Endothelial cell of umbilical vein (primary cell): Measurements from ENCODE around the gene MICALL2. TPM values are rescaled to one million over a fixed set of nuclear protein-coding genes. Genes with fewer than 3 reads are reported as not detected.

ENCODE experiments used
- BruUV-seq: library from RNA; stranded (reverse); fragments of 400-500 nt; replicated peaks from 2 replicates; lab custom pipeline; 2021; lab: Mats Ljungman, UMichigan
- CTCF ChIA-PET: fragments of 300-600, 350-600 bp; sonication (Branson Sonifier 250); formaldehyde crosslinking; loops from one replicate; lab custom pipeline; 2021; ENCODE audit warnings: antibody characterized with exemption, inconsistent platforms; lab: Charles Lee
- POLR2A ChIA-PET: fragments of 300-600, 350-600 bp; sonication (Branson Sonifier 250); formaldehyde crosslinking; loops from one replicate; lab custom pipeline; 2021; ENCODE audit warnings: antibody characterized with exemption, inconsistent platforms; lab: Charles Lee
- DNase-seq: peaks from one replicate; pipeline ENCODE4 v3.0.0-alpha.2; 2011; ENCODE audit warnings: low read depth, low spot score
- FAIRE-seq: peaks from 2 replicates; lab custom pipeline; 2011; peaks lifted over from hg19 to GRCh38; lab: Jason Lieb, UNC
- H2AFZ ChIP-seq: 2 replicates; pipeline ENCODE4 v1.6.0; 2012; ENCODE audit warnings: low read depth, low read length, control low read depth, inconsistent platforms
- H3K27ac ChIP-seq: 2 replicates; pipeline ENCODE4 v1.5.1; 2011; ENCODE audit warnings: low read depth, mild to moderate bottlenecking, control low read depth, low read length, moderate library complexity; ENCODE audit not compliant: insufficient read depth
- H3K27me3 ChIP-seq, 2 experiments: 2 replicates each; pipeline versions ENCODE4 v1.6.0 to v1.6.1; 2011; ENCODE audit warnings: low read length in 2 of 2, mixed read lengths in 1 of 2; ENCODE audit not compliant: control insufficient read depth in 2 of 2, insufficient read depth in 2 of 2
- H3K36me3 ChIP-seq, 2 experiments: 2 replicates in 1 of 2; 3 replicates in 1 of 2; pipeline ENCODE4 v1.5.1; 2011; ENCODE audit warnings: low read length in 2 of 2, mild to moderate bottlenecking in 1 of 2, moderate library complexity in 1 of 2; ENCODE audit not compliant: control insufficient read depth in 2 of 2, insufficient read depth in 2 of 2; ENCODE audit errors: extremely low read depth in 1 of 2
- H3K4me1 ChIP-seq: 3 replicates; pipeline ENCODE4 v1.5.1; 2011; ENCODE audit warnings: mild to moderate bottlenecking, low read length; ENCODE audit not compliant: control insufficient read depth, insufficient read depth; ENCODE audit errors: extremely low read depth
- H3K4me2 ChIP-seq: 2 replicates; pipeline ENCODE4 v1.6.1; 2011; ENCODE audit warnings: low read length, control low read depth, mixed read lengths; ENCODE audit not compliant: insufficient read depth
- H3K4me3 ChIP-seq, 3 experiments: fragments of 200-600 bp in 1 of 3; sonication (generic), shearing (Covaris generic) in 1 of 3; replicated peaks in 1 of 3; 2 replicates each; pipeline ENCODE4 v1.5.1; 2011 to 2016; ENCODE audit warnings: control low read depth in 3 of 3, low read length in 3 of 3, mild to moderate bottlenecking in 2 of 3, inconsistent platforms in 1 of 3, low read depth in 1 of 3, moderate library complexity in 1 of 3; ENCODE audit not compliant: insufficient read depth in 1 of 3
- H3K79me2 ChIP-seq: 2 replicates; pipeline ENCODE4 v1.6.0; 2012; ENCODE audit warnings: low read length, inconsistent platforms; ENCODE audit not compliant: control insufficient read depth, insufficient read depth
- H3K9ac ChIP-seq: replicated peaks from 2 replicates; pipeline ENCODE3; 2011; ENCODE audit warnings: low read length, control low read depth; ENCODE audit not compliant: insufficient read depth; ENCODE audit errors: extremely low read depth
- H3K9me1 ChIP-seq: replicated peaks from 3 replicates; pipeline ENCODE4 v1.6.0; 2011; ENCODE audit warnings: mild to moderate bottlenecking, low read length; ENCODE audit not compliant: control insufficient read depth, insufficient read depth; ENCODE audit errors: extremely low read depth
- H3K9me3 ChIP-seq: replicated peaks from 2 replicates; pipeline ENCODE4 v1.5.1; 2012; ENCODE audit warnings: low read length, inconsistent platforms; ENCODE audit not compliant: control insufficient read depth, insufficient read depth
- H4K20me1 ChIP-seq: replicated peaks from 2 replicates; pipeline ENCODE3; 2011; ENCODE audit warnings: mild to moderate bottlenecking, low read length; ENCODE audit not compliant: control insufficient read depth, insufficient read depth; ENCODE audit errors: extremely low read depth
- CTCF ChIP-seq, 2 donors: IDR thresholded peaks; 1 replicate in 1 of 2; 2 replicates in 1 of 2; pipeline ENCODE4 v1.5.1; 2011; ENCODE audit warnings: low read length in 2 of 2, mild to moderate bottlenecking in 2 of 2, moderate library complexity in 2 of 2, control low read depth in 1 of 2, inconsistent platforms in 1 of 2, low read depth in 1 of 2; ENCODE audit not compliant: insufficient read depth in 1 of 2; ENCODE audit errors: extremely low read depth in 1 of 2
- FOS ChIP-seq: IDR thresholded peaks from 2 replicates; pipeline ENCODE4 v1.6.1; 2011; ENCODE audit warnings: mild to moderate bottlenecking, low read length, moderate library complexity, borderline replicate concordance; ENCODE audit not compliant: insufficient read depth
- POLR2AphosphoS5 ChIP-seq: IDR thresholded peaks from 2 replicates; pipeline ENCODE4 v1.6.1; 2012; ENCODE audit warnings: low read depth, mild to moderate bottlenecking, control low read depth, low read length, moderate library complexity; ENCODE audit not compliant: insufficient read depth
- dilution Hi-C: fragments of 300-500 bp; cut with MboI; formaldehyde crosslinking; loops from one replicate; pipeline ENCODE4 v1.15.0; 2019; ENCODE audit warnings: low sequenced_read_pairs; ENCODE audit not compliant: extremely low pct_ligation_motif_present
- intact Hi-C: fragments of 100-400 bp; cut with micrococcal nuclease; formaldehyde crosslinking; loops from one replicate; pipeline ENCODE4 v1.10.0; 2022
- polyA plus RNA-seq, 4 experiments: library from polyadenylated mRNA; depleted of rRNA in 3 of 4; stranded (reverse) in 3 of 4; unstranded in 1 of 4; fragments of >200 nt; gene quantifications; 2 replicates each; pipeline versions ENCODE4 v1.2.1 to v1.2.3, GENCODE V29; 2011 to 2012; ENCODE audit warnings: missing spikeins in 1 of 4
- total RNA-seq: library from RNA; stranded (reverse); gene quantifications from 2 replicates; pipeline ENCODE4 v1.2.3, GENCODE V29; 2021
- TF ChIP-seq, protein P1 (sequence below): IDR thresholded peaks from 2 replicates; pipeline ENCODE4 v1.6.1; 2011; ENCODE audit not compliant: insufficient read depth, insufficient read length

The MICALL2 gene
- total and polyA plus RNA-seq, 2 donors (not counting 3 experiments of a cell fraction or from before 2014, with no cell fraction given) = 29.8 to 46.3 TPM

GRCh38 chr7:1415389-1415990 lies 43.8 kb downstream of the MICALL2 start:
- Histone ChIP-seq H3K9me1 (no peaks in the 10 kb centered on the region), H3K4me2 (no peak overlapping the region), H3K79me2 (no peaks in the 10 kb centered on the region), H3K4me3 (no peak overlapping the region), H3K9me3 (no peaks in the 10 kb centered on the region), H3K9ac (no peak overlapping the region), H2AFZ (no peak overlapping the region), H3K27me3 (no peaks in the 10 kb centered on the region), H3K4me1 (no peaks in the 10 kb centered on the region), H3K27ac (no peak overlapping the region), H3K36me3 (no peaks in the 10 kb centered on the region), H4K20me1 (no peaks in the 10 kb centered on the region)
- POLR2A ChIA-PET = no interaction called here
- dilution Hi-C loops = no loop called here
- FAIRE-seq (no peak), DNase-seq (no peak)
- BruUV-seq = no TSS peak
- TF ChIP-seq FOS (no peak), POLR2AphosphoS5 (no peak)
- TF ChIP-seq, protein P1, sequence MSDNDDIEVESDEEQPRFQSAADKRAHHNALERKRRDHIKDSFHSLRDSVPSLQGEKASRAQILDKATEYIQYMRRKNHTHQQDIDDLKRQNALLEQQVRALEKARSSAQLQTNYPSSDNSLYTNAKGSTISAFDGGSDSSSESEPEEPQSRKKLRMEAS = no peak
- intact Hi-C loops = no loop called here
- CTCF ChIA-PET = no interaction called here

DNA sequence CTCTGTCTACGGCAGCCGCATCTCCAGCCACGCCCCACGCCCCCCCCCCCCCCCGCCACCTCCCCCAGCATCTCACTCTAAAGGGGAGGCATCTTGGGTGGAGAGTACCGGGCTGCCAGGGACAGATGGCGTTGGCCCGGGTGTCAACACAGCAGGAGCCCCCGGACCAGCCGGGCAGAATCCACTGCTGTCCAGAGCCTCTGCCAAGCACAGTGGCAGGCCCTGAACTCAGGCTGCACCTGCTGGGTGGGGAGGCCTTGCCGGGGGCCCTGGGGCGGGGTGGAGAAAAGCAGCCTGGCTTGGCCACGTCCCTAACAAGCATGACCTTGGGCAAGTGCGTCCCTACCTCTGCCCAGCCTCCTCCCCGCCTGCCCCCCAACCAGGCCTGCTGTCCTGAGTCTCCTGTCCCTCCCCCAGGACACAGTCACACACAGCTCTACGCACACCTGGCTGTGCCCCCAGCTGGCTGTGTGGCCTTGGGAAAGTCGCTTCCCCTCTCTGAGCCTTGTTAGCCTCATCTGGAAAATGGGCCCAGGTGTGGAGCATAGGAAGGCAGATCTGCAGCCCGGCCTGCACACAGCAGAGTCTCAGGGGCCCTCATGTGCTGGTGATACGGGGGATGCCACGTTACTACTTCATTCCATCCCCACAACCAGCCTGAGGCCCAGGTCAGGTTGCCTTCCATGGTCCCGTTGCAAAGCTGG lies 45.2 kb downstream of the MICALL2 start:
- TF ChIP-seq POLR2AphosphoS5 (no peak), CTCF (IDR thresholded peaks at IDR 0.05; ENCODE audit: extremely low read depth in 1 of 2, insufficient read depth in 1 of 2, low read depth in 1 of 2, low read length in 2 of 2) (no peak)
- TF ChIP-seq, protein P1 = no peak
- no peak overlapping the region for H2AFZ ChIP-seq
- no peaks in the 10 kb centered on the region for H3K27me3 ChIP-seq
- BruUV-seq = no TSS peak
- dilution Hi-C loops = no loop called here
- CTCF ChIA-PET = no interaction called here
- H3K4me3 ChIP-seq = no peak overlapping the region
- intact Hi-C loops = loop anchor here (1.0 kb wide), 1 partner anchor 189 kb away; no protein-coding TSS in a partner anchor
- H3K9me1 ChIP-seq = no peaks in the 10 kb centered on the region
- H3K9me3 ChIP-seq = no peaks in the 10 kb centered on the region
- DNase-seq (no peak), FAIRE-seq (no peak)
- H3K9ac ChIP-seq = no peak overlapping the region
- H4K20me1 ChIP-seq = no peaks in the 10 kb centered on the region
- no peaks in the 10 kb centered on the region for H3K4me1 ChIP-seq
- no peaks in the 10 kb centered on the region for H3K79me2 ChIP-seq
- POLR2A ChIA-PET = no interaction called here
- no peaks in the 10 kb centered on the region for H3K36me3 ChIP-seq
- no peak overlapping the region for H3K4me2 ChIP-seq
- no peak overlapping the region for H3K27ac ChIP-seq
